ENCODE results near the gene IL22RA2. TPM values are rescaled to one million over a fixed set of nuclear protein-coding genes. Genes with fewer than 3 reads are reported as not detected.

The IL22RA2 gene
- total and polyA plus RNA-seq, 4 donors: 0.05 TPM; not detected in 3

DNA sequence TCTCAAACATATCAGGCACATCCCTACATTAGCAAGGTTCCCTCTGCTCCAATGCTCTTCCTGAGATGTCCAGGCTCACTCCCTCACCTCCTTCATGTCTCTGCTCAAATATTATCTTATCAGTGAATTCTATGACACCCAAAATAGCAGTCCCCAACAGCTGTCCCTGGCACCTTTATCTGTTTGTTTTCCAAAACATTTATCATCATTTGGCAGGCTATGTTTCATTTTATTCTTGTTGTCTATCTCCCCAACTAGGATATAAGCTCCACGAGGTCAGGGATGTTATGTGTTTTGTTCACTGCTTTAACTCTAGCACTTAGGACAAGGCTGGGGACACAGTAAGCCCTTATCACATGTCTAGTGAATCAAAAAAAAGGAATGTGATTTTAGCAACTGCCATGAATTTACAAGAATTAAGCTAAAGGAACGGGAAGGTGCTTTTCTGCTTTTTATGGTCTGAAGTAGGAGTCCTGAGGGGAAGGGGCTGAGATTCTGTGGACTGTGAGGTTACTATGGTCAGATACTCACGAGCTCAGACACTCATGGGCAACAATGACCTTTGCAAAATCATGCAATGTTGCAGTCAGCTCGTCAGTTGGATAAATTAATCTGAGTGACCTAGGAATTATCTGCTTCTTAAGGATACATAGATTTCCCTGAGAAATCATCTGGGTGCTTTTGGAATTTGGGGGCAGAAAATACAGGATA, 1.9 kb upstream of the IL22RA2 start:
- WGBS: 49% methylated on average over 4 of the region's 4 CpGs
- TF ChIP-seq, protein P1, sequence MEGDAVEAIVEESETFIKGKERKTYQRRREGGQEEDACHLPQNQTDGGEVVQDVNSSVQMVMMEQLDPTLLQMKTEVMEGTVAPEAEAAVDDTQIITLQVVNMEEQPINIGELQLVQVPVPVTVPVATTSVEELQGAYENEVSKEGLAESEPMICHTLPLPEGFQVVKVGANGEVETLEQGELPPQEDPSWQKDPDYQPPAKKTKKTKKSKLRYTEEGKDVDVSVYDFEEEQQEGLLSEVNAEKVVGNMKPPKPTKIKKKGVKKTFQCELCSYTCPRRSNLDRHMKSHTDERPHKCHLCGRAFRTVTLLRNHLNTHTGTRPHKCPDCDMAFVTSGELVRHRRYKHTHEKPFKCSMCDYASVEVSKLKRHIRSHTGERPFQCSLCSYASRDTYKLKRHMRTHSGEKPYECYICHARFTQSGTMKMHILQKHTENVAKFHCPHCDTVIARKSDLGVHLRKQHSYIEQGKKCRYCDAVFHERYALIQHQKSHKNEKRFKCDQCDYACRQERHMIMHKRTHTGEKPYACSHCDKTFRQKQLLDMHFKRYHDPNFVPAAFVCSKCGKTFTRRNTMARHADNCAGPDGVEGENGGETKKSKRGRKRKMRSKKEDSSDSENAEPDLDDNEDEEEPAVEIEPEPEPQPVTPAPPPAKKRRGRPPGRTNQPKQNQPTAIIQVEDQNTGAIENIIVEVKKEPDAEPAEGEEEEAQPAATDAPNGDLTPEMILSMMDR (IDR thresholded peaks at IDR 0.05; ENCODE audit: low read depth, low read length, missing input control): no peak
- TF ChIP-seq YY1 (IDR thresholded peaks at IDR 0.05) (no peak), FOXA2 (IDR thresholded peaks at IDR 0.05) (no peak), JUND (IDR thresholded peaks at IDR 0.05) (no peak), RXRA (IDR thresholded peaks at IDR 0.05) (no peak), RAD21 (IDR thresholded peaks at IDR 0.05) (no peak), HNF4A (conservative IDR thresholded peaks at IDR 0.05) (no peak), HNF4G (IDR thresholded peaks at IDR 0.05) (no peak), EGR1 (IDR thresholded peaks at IDR 0.05; ENCODE audit: low read depth in 2 of 2) (no peak), NR2F2 (IDR thresholded peaks at IDR 0.05) (no peak), SP1 (IDR thresholded peaks at IDR 0.05) (no peak), FOXA1 (IDR thresholded peaks at IDR 0.05) (no peak), TAF1 (conservative IDR thresholded peaks at IDR 0.05) (no peak)
- TF ChIP-seq, protein P2, sequence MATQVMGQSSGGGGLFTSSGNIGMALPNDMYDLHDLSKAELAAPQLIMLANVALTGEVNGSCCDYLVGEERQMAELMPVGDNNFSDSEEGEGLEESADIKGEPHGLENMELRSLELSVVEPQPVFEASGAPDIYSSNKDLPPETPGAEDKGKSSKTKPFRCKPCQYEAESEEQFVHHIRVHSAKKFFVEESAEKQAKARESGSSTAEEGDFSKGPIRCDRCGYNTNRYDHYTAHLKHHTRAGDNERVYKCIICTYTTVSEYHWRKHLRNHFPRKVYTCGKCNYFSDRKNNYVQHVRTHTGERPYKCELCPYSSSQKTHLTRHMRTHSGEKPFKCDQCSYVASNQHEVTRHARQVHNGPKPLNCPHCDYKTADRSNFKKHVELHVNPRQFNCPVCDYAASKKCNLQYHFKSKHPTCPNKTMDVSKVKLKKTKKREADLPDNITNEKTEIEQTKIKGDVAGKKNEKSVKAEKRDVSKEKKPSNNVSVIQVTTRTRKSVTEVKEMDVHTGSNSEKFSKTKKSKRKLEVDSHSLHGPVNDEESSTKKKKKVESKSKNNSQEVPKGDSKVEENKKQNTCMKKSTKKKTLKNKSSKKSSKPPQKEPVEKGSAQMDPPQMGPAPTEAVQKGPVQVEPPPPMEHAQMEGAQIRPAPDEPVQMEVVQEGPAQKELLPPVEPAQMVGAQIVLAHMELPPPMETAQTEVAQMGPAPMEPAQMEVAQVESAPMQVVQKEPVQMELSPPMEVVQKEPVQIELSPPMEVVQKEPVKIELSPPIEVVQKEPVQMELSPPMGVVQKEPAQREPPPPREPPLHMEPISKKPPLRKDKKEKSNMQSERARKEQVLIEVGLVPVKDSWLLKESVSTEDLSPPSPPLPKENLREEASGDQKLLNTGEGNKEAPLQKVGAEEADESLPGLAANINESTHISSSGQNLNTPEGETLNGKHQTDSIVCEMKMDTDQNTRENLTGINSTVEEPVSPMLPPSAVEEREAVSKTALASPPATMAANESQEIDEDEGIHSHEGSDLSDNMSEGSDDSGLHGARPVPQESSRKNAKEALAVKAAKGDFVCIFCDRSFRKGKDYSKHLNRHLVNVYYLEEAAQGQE (IDR thresholded peaks at IDR 0.05): no peak
- TF ChIP-seq, protein P3, sequence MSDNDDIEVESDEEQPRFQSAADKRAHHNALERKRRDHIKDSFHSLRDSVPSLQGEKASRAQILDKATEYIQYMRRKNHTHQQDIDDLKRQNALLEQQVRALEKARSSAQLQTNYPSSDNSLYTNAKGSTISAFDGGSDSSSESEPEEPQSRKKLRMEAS (IDR thresholded peaks at IDR 0.05): no peak

DNA sequence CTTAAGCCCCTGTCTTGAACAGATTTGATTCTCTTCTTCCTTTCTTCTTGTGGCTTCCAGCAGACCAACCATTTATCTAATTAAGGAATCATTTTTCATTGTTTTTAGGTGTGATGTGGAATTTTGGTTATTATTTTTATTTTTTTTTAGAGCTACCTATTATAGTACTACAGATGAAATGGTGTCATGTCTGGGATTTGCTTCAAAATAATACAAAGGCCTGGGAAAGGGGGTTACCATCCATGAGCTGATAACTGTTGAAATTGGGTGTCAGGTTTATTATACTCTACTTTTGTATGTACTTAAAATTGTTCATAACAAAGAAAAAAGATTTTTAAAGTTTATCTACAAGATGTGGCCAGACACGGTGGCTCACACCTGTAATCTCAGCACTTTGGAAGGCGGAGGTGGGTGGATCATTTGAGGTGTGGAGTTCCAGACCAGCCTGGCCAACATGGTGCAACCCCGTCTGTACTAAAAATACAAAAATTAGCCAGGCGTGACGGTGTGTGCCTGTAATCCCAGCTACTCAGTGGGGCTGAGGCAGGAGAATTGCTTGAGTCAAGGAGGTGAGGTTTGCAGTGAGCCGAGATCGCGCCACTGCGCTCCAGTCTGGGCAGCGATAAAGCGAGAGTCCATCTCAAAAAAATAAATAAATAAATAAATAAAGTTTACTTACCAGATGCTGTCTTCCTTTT, 561 bp downstream of the IL22RA2 start:
- Histone ChIP-seq H3K36me3 (ENCODE audit: control insufficient read depth in 4 of 4, insufficient read depth in 3 of 4, low read depth in 1 of 4, low read length in 3 of 4) (no peaks in the 10 kb centered on the region), H3K27ac (ENCODE audit: low read depth in 1 of 2, low read length in 2 of 2) (no peak overlapping the region), H3K9me3 (ENCODE audit: control insufficient read depth in 4 of 4, low read length in 3 of 4) (no peaks in the 10 kb centered on the region), H3K4me3 (ENCODE audit: low read depth in 1 of 3, low read length in 3 of 3) (no peak overlapping the region), H3K9ac (ENCODE audit: low read depth in 1 of 2, low read length in 2 of 2) (no peak overlapping the region), H3K27me3 (ENCODE audit: control insufficient read depth in 4 of 4, insufficient read depth in 4 of 4, low read length in 3 of 4) (no peaks in the 10 kb centered on the region), H3K4me1 (ENCODE audit: control insufficient read depth in 4 of 4, insufficient read depth in 4 of 4, low read length in 3 of 4) (no peaks in the 10 kb centered on the region)
- WGBS: 93% methylated on average over 11 of the region's 11 CpGs
- TF ChIP-seq FOXA1 (IDR thresholded peaks at IDR 0.05) (no peak), HNF4G (IDR thresholded peaks at IDR 0.05) (no peak), FOXA2 (IDR thresholded peaks at IDR 0.05) (no peak)
- TF ChIP-seq, protein P3 (IDR thresholded peaks at IDR 0.05): no peak
- TF ChIP-seq, protein P4, sequence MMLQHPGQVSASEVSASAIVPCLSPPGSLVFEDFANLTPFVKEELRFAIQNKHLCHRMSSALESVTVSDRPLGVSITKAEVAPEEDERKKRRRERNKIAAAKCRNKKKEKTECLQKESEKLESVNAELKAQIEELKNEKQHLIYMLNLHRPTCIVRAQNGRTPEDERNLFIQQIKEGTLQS (IDR thresholded peaks at IDR 0.05): no peak
- TF ChIP-seq, protein P5, sequence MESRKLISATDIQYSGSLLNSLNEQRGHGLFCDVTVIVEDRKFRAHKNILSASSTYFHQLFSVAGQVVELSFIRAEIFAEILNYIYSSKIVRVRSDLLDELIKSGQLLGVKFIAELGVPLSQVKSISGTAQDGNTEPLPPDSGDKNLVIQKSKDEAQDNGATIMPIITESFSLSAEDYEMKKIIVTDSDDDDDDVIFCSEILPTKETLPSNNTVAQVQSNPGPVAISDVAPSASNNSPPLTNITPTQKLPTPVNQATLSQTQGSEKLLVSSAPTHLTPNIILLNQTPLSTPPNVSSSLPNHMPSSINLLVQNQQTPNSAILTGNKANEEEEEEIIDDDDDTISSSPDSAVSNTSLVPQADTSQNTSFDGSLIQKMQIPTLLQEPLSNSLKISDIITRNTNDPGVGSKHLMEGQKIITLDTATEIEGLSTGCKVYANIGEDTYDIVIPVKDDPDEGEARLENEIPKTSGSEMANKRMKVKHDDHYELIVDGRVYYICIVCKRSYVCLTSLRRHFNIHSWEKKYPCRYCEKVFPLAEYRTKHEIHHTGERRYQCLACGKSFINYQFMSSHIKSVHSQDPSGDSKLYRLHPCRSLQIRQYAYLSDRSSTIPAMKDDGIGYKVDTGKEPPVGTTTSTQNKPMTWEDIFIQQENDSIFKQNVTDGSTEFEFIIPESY (IDR thresholded peaks at IDR 0.05): no peak
- DNase-seq (ENCODE audit: low spot score): no peak

More for the DNA sequence above, 1.9 kb upstream of the IL22RA2 start:
- Histone ChIP-seq H3K4me1 (ENCODE audit: control insufficient read depth in 4 of 4, insufficient read depth in 4 of 4, low read length in 3 of 4) (no peaks in the 10 kb centered on the region), H3K27me3 (ENCODE audit: control insufficient read depth in 4 of 4, insufficient read depth in 4 of 4, low read length in 3 of 4) (no peaks in the 10 kb centered on the region), H3K4me3 (ENCODE audit: low read depth in 1 of 3, low read length in 3 of 3) (no peak overlapping the region), H3K9me3 (ENCODE audit: control insufficient read depth in 4 of 4, low read length in 3 of 4) (no peaks in the 10 kb centered on the region), H3K36me3 (ENCODE audit: control insufficient read depth in 4 of 4, insufficient read depth in 3 of 4, low read depth in 1 of 4, low read length in 3 of 4) (no peaks in the 10 kb centered on the region), H3K9ac (ENCODE audit: low read depth in 1 of 2, low read length in 2 of 2) (no peak overlapping the region), H3K27ac (ENCODE audit: low read depth in 1 of 2, low read length in 2 of 2) (no peak overlapping the region)
- no peak for DNase-seq (ENCODE audit: low spot score)
